Ascending aorta (tissue), 2 donors: Measurements from ENCODE around the gene TNFSF10. TPM values are rescaled to one million over a fixed set of nuclear protein-coding genes. Genes with fewer than 3 reads are reported as not detected.
A peak's percentile ranks its signal among the peaks of the same experiment; 100 is the strongest.

ENCODE experiments used
- DNase-seq, 2 donors: peaks; one replicate each; pipeline ENCODE4 v3.0.0-alpha.2; 2019; ENCODE audit warnings: low spot score in 2 of 2
- H3K27ac ChIP-seq, 2 donors: fragments of 200-600 bp; sonication (generic); one replicate each; pipeline ENCODE4 v1.5.1; 2016 to 2017; ENCODE audit warnings: mild to moderate bottlenecking in 1 of 2
- H3K27me3 ChIP-seq: fragments of 200-600 bp; sonication (generic); one replicate; pipeline ENCODE4 v1.5.1; 2017
- H3K36me3 ChIP-seq, 2 donors: fragments of 200-600 bp; sonication (generic); one replicate each; pipeline ENCODE4 v1.5.1; 2016
- H3K4me1 ChIP-seq, 2 donors: fragments of 200-600 bp; sonication (generic); one replicate each; pipeline ENCODE4 v1.5.1; 2016 to 2017; ENCODE audit warnings: mild to moderate bottlenecking in 1 of 2
- H3K4me3 ChIP-seq, 2 donors: fragments of 200-600 bp; sonication (generic); one replicate each; pipeline ENCODE4 v1.5.1; 2016 to 2017; ENCODE audit warnings: mild to moderate bottlenecking in 1 of 2
- H3K9me3 ChIP-seq, 2 donors: fragments of 200-600 bp; sonication (generic); one replicate each; pipeline ENCODE4 v1.5.1; 2016
- CTCF ChIP-seq, 3 experiments: fragments of 200-600 bp in 2 of 3; fragments of 450-650 bp in 1 of 3; sonication (generic) in 2 of 3; IDR thresholded peaks; one replicate each; pipeline ENCODE4 v1.5.1; 2016 to 2019; ENCODE audit warnings: antibody characterized with exemption in 3 of 3, mild to moderate bottlenecking in 1 of 3, moderate library complexity in 1 of 3
- intact Hi-C: fragments of 100-400 bp; cut with DNase I; formaldehyde crosslinking; loops from one replicate; pipeline ENCODE4 v1.15.1; 2023
- total RNA-seq: library from RNA; depleted of rRNA; stranded (reverse); fragments of >200 nt; gene quantifications from one replicate; pipeline ENCODE4 v1.1.0, GENCODE V29; 2016

Gene TNFSF10
- total RNA-seq, 1 donor from 2014 or later, result 89.8 TPM

- Histone ChIP-seq H3K36me3 (no peaks in the 10 kb centered on the region), H3K27me3 (no peaks in the 10 kb centered on the region), H3K4me3 (no peak overlapping the region), H3K9me3 (no peaks in the 10 kb centered on the region), H3K4me1 (no peaks in the 10 kb centered on the region), H3K27ac (no peak overlapping the region)
- intact Hi-C loops, result no loop called here
- no peak for DNase-seq
- peak in 2 of 3 experiments; percentile 71 to 75 for TF ChIP-seq CTCF (IDR thresholded peaks at IDR 0.05)
Observed at GRCh38 chr3:172461530-172462138, 61.6 kb downstream of the TNFSF10 start.

- intact Hi-C loops, result no loop called here
- no peak for TF ChIP-seq CTCF (IDR thresholded peaks at IDR 0.05)
Observed at GRCh38 chr3:172456404-172456803, 66.8 kb downstream of the TNFSF10 start.

More at GRCh38 chr3:172456404-172456803, 66.8 kb downstream of the TNFSF10 start:
- no peaks in the 10 kb centered on the region for H3K36me3 ChIP-seq
- no peaks in the 10 kb centered on the region for H3K4me1 ChIP-seq
- H3K4me3 ChIP-seq, result no peak overlapping the region
- no peaks in the 10 kb centered on the region for H3K9me3 ChIP-seq
- DNase-seq, result no peak
- no peak overlapping the region for H3K27ac ChIP-seq
- no peaks in the 10 kb centered on the region for H3K27me3 ChIP-seq

Other genes starting within 250 kb of the TNFSF10 start
- gene GHSR, start 75.0 kb downstream of the TNFSF10 start, total RNA-seq, result not detected
- 19.1 TPM for gene NCEH1, start 187.6 kb upstream of the TNFSF10 start, total RNA-seq
- 27.1 TPM for gene ECT2, start 227.3 kb upstream of the TNFSF10 start, total RNA-seq